ENCODE data around the gene ELOF1.
A peak's percentile ranks its signal among the peaks of the same experiment; 100 is the strongest.

Gene ELOF1

DNA sequence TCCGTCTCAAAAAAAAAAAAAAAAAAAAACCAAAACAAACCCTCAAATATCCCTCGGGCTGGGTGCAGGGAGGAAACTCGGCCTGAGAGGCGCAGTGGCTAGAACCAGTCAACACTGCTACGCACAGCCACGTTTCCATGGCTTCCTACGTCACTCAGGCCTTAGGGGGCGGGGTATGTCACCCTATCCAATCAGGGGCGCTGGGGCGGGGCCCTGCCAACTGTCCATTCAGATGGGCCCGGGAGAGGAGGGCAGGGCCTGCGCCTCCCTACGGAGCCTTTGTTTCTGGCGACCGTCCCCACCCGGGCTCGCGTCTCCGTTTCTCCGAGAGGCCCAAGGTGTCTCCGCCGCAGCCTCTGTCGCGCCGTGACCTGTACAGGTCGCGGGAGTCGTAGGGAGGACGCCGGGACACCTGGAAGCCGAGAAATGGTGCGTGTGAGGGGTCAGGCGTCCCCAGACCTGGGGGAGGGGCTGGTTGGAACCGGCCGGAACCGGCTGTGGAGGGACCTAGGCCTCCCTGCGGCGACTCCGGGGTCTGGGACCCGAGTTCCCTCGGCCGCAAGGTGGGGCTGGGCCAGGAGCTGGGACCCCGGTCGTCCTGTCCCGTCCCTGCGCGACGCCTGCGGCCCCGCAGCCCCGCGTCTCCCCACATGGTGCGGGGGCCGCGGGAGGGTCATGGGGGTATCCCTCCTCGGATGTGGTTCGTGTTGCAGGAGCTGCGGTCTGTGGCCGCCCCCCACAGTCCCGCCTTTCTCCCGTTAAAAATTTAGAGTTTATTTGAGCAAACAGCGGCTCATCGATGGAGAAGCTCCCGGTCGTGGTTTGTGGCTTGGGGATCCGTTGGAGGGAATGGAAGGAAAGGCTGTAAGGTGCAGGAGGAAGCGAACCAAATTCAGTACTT lies 38.4 kb upstream of the ELOF1 start, which contains the start of gene ZNF627:
Gene ZNF627 (plus strand): TSS at position 282 of the 901 bp plus-strand sequence. CDS start 145 bp downstream, at position 427.
- TF ChIP-seq FOXP2 (optimal IDR thresholded peaks at IDR 0.05; ENCODE audit: borderline replicate concordance, extremely low read depth, extremely low read length, insufficient read depth) (peak; percentile 70), TAF1 (IDR thresholded peaks at IDR 0.05; ENCODE audit: borderline replicate concordance, insufficient read depth, low read length) (peak; percentile 86), POLR2AphosphoS5 (IDR thresholded peaks at IDR 0.05; ENCODE audit: low read depth, low read length) (peak; percentile 96), SIN3A (IDR thresholded peaks at IDR 0.05; ENCODE audit: borderline replicate concordance, insufficient read depth, low read length) (no peak)
- TF ChIP-seq, protein P1, sequence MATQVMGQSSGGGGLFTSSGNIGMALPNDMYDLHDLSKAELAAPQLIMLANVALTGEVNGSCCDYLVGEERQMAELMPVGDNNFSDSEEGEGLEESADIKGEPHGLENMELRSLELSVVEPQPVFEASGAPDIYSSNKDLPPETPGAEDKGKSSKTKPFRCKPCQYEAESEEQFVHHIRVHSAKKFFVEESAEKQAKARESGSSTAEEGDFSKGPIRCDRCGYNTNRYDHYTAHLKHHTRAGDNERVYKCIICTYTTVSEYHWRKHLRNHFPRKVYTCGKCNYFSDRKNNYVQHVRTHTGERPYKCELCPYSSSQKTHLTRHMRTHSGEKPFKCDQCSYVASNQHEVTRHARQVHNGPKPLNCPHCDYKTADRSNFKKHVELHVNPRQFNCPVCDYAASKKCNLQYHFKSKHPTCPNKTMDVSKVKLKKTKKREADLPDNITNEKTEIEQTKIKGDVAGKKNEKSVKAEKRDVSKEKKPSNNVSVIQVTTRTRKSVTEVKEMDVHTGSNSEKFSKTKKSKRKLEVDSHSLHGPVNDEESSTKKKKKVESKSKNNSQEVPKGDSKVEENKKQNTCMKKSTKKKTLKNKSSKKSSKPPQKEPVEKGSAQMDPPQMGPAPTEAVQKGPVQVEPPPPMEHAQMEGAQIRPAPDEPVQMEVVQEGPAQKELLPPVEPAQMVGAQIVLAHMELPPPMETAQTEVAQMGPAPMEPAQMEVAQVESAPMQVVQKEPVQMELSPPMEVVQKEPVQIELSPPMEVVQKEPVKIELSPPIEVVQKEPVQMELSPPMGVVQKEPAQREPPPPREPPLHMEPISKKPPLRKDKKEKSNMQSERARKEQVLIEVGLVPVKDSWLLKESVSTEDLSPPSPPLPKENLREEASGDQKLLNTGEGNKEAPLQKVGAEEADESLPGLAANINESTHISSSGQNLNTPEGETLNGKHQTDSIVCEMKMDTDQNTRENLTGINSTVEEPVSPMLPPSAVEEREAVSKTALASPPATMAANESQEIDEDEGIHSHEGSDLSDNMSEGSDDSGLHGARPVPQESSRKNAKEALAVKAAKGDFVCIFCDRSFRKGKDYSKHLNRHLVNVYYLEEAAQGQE (IDR thresholded peaks at IDR 0.05; ENCODE audit: insufficient read depth in 1 of 2, low read depth in 2 of 2, low read length in 2 of 2), result no peak

GRCh38 chr19:11596156-11596555 lies 37.1 kb upstream of the ELOF1 start:
- TF ChIP-seq SIN3A (IDR thresholded peaks at IDR 0.05; ENCODE audit: borderline replicate concordance, insufficient read depth, low read length) (no peak), TAF1 (IDR thresholded peaks at IDR 0.05; ENCODE audit: borderline replicate concordance, insufficient read depth, low read length) (no peak), POLR2AphosphoS5 (IDR thresholded peaks at IDR 0.05; ENCODE audit: low read depth, low read length) (no peak), FOXP2 (optimal IDR thresholded peaks at IDR 0.05; ENCODE audit: borderline replicate concordance, extremely low read depth, extremely low read length, insufficient read depth) (no peak)
- TF ChIP-seq, protein P1 (IDR thresholded peaks at IDR 0.05; ENCODE audit: insufficient read depth in 1 of 2, low read depth in 2 of 2, low read length in 2 of 2), result no peak

DNA sequence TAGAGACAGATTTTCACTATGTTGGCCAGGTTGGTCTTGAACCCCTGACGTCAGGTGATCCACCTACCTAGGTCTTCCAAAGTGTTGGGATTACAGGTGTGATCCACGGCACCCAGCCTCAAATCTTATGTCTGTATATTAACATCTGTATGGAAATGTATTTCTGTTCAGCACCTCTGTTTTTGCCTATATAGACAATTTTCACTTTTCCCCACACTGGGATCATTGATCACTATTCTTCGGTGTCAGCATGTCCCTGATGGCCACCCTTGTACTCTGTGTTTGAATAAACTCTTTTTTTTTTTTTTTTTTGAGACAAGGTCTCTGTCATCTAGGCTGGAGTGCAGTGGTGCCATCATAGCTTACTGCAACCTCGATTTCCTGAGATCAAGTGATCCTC lies 35.1 kb upstream of the ELOF1 start:
- TF ChIP-seq SIN3A (IDR thresholded peaks at IDR 0.05; ENCODE audit: borderline replicate concordance, insufficient read depth, low read length) (no peak), FOXP2 (optimal IDR thresholded peaks at IDR 0.05; ENCODE audit: borderline replicate concordance, extremely low read depth, extremely low read length, insufficient read depth) (no peak), POLR2AphosphoS5 (IDR thresholded peaks at IDR 0.05; ENCODE audit: low read depth, low read length) (no peak), TAF1 (IDR thresholded peaks at IDR 0.05; ENCODE audit: borderline replicate concordance, insufficient read depth, low read length) (no peak)
- TF ChIP-seq, protein P1 (IDR thresholded peaks at IDR 0.05; ENCODE audit: insufficient read depth in 1 of 2, low read depth in 2 of 2, low read length in 2 of 2), result no peak

DNA sequence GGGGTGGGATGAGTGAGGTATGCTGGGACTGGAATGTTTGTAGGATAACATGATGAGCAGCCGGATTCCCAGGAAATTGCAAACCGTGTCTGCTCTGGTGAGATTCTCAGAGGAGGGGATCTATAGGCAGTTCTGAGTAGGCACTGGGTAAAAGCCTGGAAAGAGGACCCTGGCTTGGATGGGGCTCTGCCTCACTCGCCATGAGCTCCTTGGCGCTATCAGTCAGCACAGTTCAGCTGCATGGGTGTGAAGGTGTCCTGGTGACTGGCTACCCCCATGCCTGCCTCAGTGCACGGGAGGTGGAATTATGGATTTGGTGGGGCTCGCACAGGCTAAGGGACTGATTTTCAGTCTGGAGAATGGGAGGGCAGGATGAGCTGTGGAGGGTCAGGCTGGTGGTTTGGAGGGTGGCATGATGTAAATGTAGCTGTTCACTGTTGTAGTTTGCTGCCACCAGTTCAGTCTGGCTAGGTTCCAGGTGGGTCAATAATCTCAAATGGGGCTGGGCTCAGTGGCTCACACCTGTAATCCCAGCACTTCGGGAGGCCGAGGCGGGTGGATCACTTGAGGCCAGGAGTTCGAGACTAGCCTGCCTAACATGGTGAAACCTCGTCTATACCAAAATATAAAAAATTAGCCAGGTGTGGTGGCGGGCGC lies 29.1 kb upstream of the ELOF1 start:
- TF ChIP-seq TAF1 (IDR thresholded peaks at IDR 0.05; ENCODE audit: borderline replicate concordance, insufficient read depth, low read length), result no peak
- no peak for TF ChIP-seq SIN3A (IDR thresholded peaks at IDR 0.05; ENCODE audit: borderline replicate concordance, insufficient read depth, low read length)
- TF ChIP-seq, protein P1 (IDR thresholded peaks at IDR 0.05; ENCODE audit: insufficient read depth in 1 of 2, low read depth in 2 of 2, low read length in 2 of 2), result no peak
- TF ChIP-seq POLR2AphosphoS5 (IDR thresholded peaks at IDR 0.05; ENCODE audit: low read depth, low read length), result no peak
- no peak for TF ChIP-seq FOXP2 (optimal IDR thresholded peaks at IDR 0.05; ENCODE audit: borderline replicate concordance, extremely low read depth, extremely low read length, insufficient read depth)
